Measurements from ENCODE around the gene EXOC6B. TPM values are rescaled to one million over a fixed set of nuclear protein-coding genes. Genes with fewer than 3 reads are reported as not detected.

The EXOC6B gene
- total and polyA plus RNA-seq, 9 of the 15 experiments (the other 6 are each of a cell fraction or from before 2014, with no cell fraction given): 0.28 to 4.2 (median 2.0) TPM

- TF ChIP-seq, protein P1, sequence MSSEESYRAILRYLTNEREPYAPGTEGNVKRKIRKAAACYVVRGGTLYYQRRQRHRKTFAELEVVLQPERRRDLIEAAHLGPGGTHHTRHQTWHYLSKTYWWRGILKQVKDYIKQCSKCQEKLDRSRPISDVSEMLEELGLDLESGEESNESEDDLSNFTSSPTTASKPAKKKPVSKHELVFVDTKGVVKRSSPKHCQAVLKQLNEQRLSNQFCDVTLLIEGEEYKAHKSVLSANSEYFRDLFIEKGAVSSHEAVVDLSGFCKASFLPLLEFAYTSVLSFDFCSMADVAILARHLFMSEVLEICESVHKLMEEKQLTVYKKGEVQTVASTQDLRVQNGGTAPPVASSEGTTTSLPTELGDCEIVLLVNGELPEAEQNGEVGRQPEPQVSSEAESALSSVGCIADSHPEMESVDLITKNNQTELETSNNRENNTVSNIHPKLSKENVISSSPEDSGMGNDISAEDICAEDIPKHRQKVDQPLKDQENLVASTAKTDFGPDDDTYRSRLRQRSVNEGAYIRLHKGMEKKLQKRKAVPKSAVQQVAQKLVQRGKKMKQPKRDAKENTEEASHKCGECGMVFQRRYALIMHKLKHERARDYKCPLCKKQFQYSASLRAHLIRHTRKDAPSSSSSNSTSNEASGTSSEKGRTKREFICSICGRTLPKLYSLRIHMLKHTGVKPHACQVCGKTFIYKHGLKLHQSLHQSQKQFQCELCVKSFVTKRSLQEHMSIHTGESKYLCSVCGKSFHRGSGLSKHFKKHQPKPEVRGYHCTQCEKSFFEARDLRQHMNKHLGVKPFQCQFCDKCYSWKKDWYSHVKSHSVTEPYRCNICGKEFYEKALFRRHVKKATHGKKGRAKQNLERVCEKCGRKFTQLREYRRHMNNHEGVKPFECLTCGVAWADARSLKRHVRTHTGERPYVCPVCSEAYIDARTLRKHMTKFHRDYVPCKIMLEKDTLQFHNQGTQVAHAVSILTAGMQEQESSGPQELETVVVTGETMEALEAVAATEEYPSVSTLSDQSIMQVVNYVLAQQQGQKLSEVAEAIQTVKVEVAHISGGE (CRISPR knock-in tag; IDR thresholded peaks at IDR 0.05): no peak
- TF ChIP-seq FOXO4 (CRISPR knock-in tag; IDR thresholded peaks at IDR 0.05) (no peak), TBL1XR1 (IDR thresholded peaks at IDR 0.05; ENCODE audit: low read length in 2 of 2) (no peak), ZBTB8A (IDR thresholded peaks at IDR 0.05; ENCODE audit: partially characterized antibody) (no peak), NUFIP1 (IDR thresholded peaks at IDR 0.05; ENCODE audit: partially characterized antibody) (no peak), ESRRB (CRISPR knock-in tag; IDR thresholded peaks at IDR 0.05; ENCODE audit: borderline replicate concordance) (no peak)
- TF ChIP-seq, protein P2, sequence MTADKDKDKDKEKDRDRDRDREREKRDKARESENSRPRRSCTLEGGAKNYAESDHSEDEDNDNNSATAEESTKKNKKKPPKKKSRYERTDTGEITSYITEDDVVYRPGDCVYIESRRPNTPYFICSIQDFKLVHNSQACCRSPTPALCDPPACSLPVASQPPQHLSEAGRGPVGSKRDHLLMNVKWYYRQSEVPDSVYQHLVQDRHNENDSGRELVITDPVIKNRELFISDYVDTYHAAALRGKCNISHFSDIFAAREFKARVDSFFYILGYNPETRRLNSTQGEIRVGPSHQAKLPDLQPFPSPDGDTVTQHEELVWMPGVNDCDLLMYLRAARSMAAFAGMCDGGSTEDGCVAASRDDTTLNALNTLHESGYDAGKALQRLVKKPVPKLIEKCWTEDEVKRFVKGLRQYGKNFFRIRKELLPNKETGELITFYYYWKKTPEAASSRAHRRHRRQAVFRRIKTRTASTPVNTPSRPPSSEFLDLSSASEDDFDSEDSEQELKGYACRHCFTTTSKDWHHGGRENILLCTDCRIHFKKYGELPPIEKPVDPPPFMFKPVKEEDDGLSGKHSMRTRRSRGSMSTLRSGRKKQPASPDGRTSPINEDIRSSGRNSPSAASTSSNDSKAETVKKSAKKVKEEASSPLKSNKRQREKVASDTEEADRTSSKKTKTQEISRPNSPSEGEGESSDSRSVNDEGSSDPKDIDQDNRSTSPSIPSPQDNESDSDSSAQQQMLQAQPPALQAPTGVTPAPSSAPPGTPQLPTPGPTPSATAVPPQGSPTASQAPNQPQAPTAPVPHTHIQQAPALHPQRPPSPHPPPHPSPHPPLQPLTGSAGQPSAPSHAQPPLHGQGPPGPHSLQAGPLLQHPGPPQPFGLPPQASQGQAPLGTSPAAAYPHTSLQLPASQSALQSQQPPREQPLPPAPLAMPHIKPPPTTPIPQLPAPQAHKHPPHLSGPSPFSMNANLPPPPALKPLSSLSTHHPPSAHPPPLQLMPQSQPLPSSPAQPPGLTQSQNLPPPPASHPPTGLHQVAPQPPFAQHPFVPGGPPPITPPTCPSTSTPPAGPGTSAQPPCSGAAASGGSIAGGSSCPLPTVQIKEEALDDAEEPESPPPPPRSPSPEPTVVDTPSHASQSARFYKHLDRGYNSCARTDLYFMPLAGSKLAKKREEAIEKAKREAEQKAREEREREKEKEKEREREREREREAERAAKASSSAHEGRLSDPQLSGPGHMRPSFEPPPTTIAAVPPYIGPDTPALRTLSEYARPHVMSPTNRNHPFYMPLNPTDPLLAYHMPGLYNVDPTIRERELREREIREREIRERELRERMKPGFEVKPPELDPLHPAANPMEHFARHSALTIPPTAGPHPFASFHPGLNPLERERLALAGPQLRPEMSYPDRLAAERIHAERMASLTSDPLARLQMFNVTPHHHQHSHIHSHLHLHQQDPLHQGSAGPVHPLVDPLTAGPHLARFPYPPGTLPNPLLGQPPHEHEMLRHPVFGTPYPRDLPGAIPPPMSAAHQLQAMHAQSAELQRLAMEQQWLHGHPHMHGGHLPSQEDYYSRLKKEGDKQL (CRISPR knock-in tag; IDR thresholded peaks at IDR 0.05; ENCODE audit: borderline replicate concordance): no peak
These were observed 670.1 kb downstream of the EXOC6B start (continued) for GRCh38 chr2:72155737-72156136.

Measured in K562 (cell line).